Fibroblast of upper back skin (primary cell): ENCODE results near the gene DCDC2C.

ENCODE experiments used
- DNase-seq: peaks from one replicate; pipeline ENCODE4 v3.0.0-alpha.2; 2013

The DCDC2C gene

GRCh38 chr2:3747032-3747654 is 43.8 kb downstream of the DCDC2C start:
- DNase-seq, result no peak

- DNase-seq, result no peak
These were observed 44.5 kb downstream of the DCDC2C start for GRCh38 chr2:3747826-3748225.

GRCh38 chr2:3749201-3749600 is 45.8 kb downstream of the DCDC2C start:
- DNase-seq, result no peak

GRCh38 chr2:3751251-3751650 is 47.9 kb downstream of the DCDC2C start:
- DNase-seq, result no peak

- DNase-seq, result no peak
These were observed 48.4 kb downstream of the DCDC2C start for GRCh38 chr2:3751806-3752205.

- no peak for DNase-seq
These were observed 49.0 kb downstream of the DCDC2C start for GRCh38 chr2:3752376-3752775.

- no peak for DNase-seq
These were observed 50.2 kb downstream of the DCDC2C start for GRCh38 chr2:3753561-3753960.

GRCh38 chr2:3754280-3754679 is 50.9 kb downstream of the DCDC2C start:
- DNase-seq, result no peak

- no peak for DNase-seq
These were observed 51.4 kb downstream of the DCDC2C start for GRCh38 chr2:3754795-3755194.

- no peak for DNase-seq
These were observed 51.9 kb downstream of the DCDC2C start for GRCh38 chr2:3755277-3755676.

GRCh38 chr2:3756306-3756705 is 52.9 kb downstream of the DCDC2C start:
- DNase-seq, result no peak

GRCh38 chr2:3758906-3759305 is 55.5 kb downstream of the DCDC2C start:
- DNase-seq, result no peak

- DNase-seq, result peak; percentile 78
These were observed 56.0 kb downstream of the DCDC2C start for GRCh38 chr2:3759331-3759730.

GRCh38 chr2:3759761-3760160 is 56.4 kb downstream of the DCDC2C start:
- no peak for DNase-seq

- DNase-seq, result no peak
These were observed 57.9 kb downstream of the DCDC2C start for GRCh38 chr2:3761272-3761671.

GRCh38 chr2:3762771-3763447 is 59.5 kb downstream of the DCDC2C start:
- DNase-seq, result no peak

- DNase-seq, result no peak
These were observed 63.4 kb downstream of the DCDC2C start for GRCh38 chr2:3766824-3767223.

- no peak for DNase-seq
These were observed 65.8 kb downstream of the DCDC2C start for GRCh38 chr2:3768960-3769765.

- no peak for DNase-seq
These were observed 66.4 kb downstream of the DCDC2C start for GRCh38 chr2:3769766-3770165.

GRCh38 chr2:3770724-3771415 is 67.5 kb downstream of the DCDC2C start:
- no peak for DNase-seq

- DNase-seq, result no peak
These were observed 68.2 kb downstream of the DCDC2C start for GRCh38 chr2:3771576-3771975.

- no peak for DNase-seq
These were observed 71.0 kb downstream of the DCDC2C start for GRCh38 chr2:3774336-3774735.

GRCh38 chr2:3776311-3776710 is 72.9 kb downstream of the DCDC2C start:
- DNase-seq, result no peak
